T-cell (primary cell): Measurements from ENCODE around the gene MAEL. TPM values are rescaled to one million over a fixed set of nuclear protein-coding genes. Genes with fewer than 3 reads are reported as not detected.
A peak's percentile ranks its signal among the peaks of the same experiment; 100 is the strongest.

Experiments used
- ATAC-seq, 4 experiments: fragments of 200-7000 bp in 3 of 4; fragments of 150-1000 bp in 1 of 4; cut with Tn5 transposase; replicated peaks in 1 of 4; 1 replicate in 3 of 4; 2 replicates in 1 of 4; pipeline ENCODE4 v1.10.0; 2021; ENCODE audit warnings: moderate library complexity in 3 of 4, mild to moderate bottlenecking in 2 of 4, moderate number of reproducible peaks in 1 of 4
- CTCF ChIA-PET, 2 donors: fragments of 300-600 bp; sonication (Branson Sonifier 250); formaldehyde crosslinking; loops; one replicate each; lab custom pipeline; 2022; ENCODE audit warnings: antibody characterized with exemption in 2 of 2; lab: Charles Lee
- POLR2A ChIA-PET, 2 donors: fragments of 300-600 bp; sonication (Branson Sonifier 250); formaldehyde crosslinking; loops; one replicate each; lab custom pipeline; 2022; ENCODE audit warnings: antibody characterized with exemption in 2 of 2; lab: Charles Lee
- DNase-seq, 35 experiments: peaks; one replicate each; pipeline versions ENCODE4 v3.0.0 to v3.0.0-alpha.2; 2013 to 2023
- H3K27ac ChIP-seq: one replicate; pipeline ENCODE4 v1.5.1; 2013; ENCODE audit warnings: low read length
- H3K27me3 ChIP-seq, 2 experiments: replicated peaks in 1 of 2; 1 replicate in 1 of 2; 2 replicates in 1 of 2; pipeline versions ENCODE4 v1.6.1 to v1.7.0; 2013; ENCODE audit warnings: low read length in 1 of 2, mixed read lengths in 1 of 2; ENCODE audit not compliant: control insufficient read depth in 2 of 2, insufficient read depth in 2 of 2; ENCODE audit errors: extremely low read depth in 1 of 2
- H3K36me3 ChIP-seq, 2 donors: 1 replicate in 1 of 2; 2 replicates in 1 of 2; pipeline versions ENCODE4 v1.6.1 to v1.7.0; 2013; ENCODE audit warnings: low read length in 1 of 2; ENCODE audit not compliant: control insufficient read depth in 2 of 2, insufficient read depth in 1 of 2; ENCODE audit errors: extremely low read depth in 1 of 2
- H3K4me1 ChIP-seq, 2 experiments: 1 replicate in 1 of 2; 2 replicates in 1 of 2; pipeline versions ENCODE4 v1.6.1 to v1.7.0; 2013; ENCODE audit warnings: low read length in 2 of 2, mixed read lengths in 1 of 2; ENCODE audit not compliant: insufficient read depth in 2 of 2, control insufficient read depth in 1 of 2; ENCODE audit errors: extremely low read depth in 1 of 2
- H3K4me3 ChIP-seq, 2 donors: 1 replicate in 1 of 2; 2 replicates in 1 of 2; pipeline versions ENCODE4 v1.5.1 to v1.7.0; 2013; ENCODE audit warnings: mild to moderate bottlenecking in 2 of 2, low read length in 1 of 2, moderate library complexity in 1 of 2; ENCODE audit not compliant: control insufficient read depth in 1 of 2; ENCODE audit errors: extremely low read depth in 1 of 2
- H3K9me3 ChIP-seq: 2 replicates; pipeline ENCODE4 v1.7.0; 2013
- H3K27ac Mint-ChIP-seq, 2 donors: one replicate each; pipeline ENCODE4 v1.8.0; 2020 to 2021; ENCODE audit warnings: mild to moderate bottlenecking in 2 of 2, mixed read lengths in 2 of 2
- H3K27me3 Mint-ChIP-seq, 2 donors: one replicate each; pipeline ENCODE4 v1.8.0; 2021 to 2022; ENCODE audit warnings: mixed read lengths in 2 of 2
- H3K36me3 Mint-ChIP-seq: one replicate; pipeline ENCODE4 v1.8.0; 2021; ENCODE audit warnings: mixed read lengths
- H3K4me1 Mint-ChIP-seq, 3 donors: one replicate each; pipeline ENCODE4 v1.8.0; 2020 to 2022; ENCODE audit warnings: mixed read lengths in 3 of 3, mild to moderate bottlenecking in 1 of 3
- H3K4me3 Mint-ChIP-seq, 3 donors: one replicate each; pipeline ENCODE4 v1.8.0; 2020 to 2022; ENCODE audit warnings: mild to moderate bottlenecking in 3 of 3, mixed read lengths in 3 of 3, moderate library complexity in 3 of 3
- H3K9me3 Mint-ChIP-seq, 3 donors: one replicate each; pipeline ENCODE4 v1.8.0; 2020 to 2022; ENCODE audit warnings: mixed read lengths in 3 of 3
- WGBS: methylation state at CpG from one replicate; pipeline ENCODE4 v1.1.5; 2013; ENCODE audit warnings: missing lambda C conversion rate; ENCODE audit not compliant: insufficient coverage; 5-methylcytosine and 5-hydroxymethylcytosine counted together
- total RNA-seq, 35 experiments: library from RNA in 6 of 35; stranded (reverse) in 6 of 35; fragments of 120-200 nt in 1 of 35; gene quantifications; one replicate each; pipeline versions ENCODE4 v1.2.1 to v1.2.4 and lab custom pipeline; 2013 to 2026

Gene MAEL
- total RNA-seq = not detected
- total RNA-seq (2013) = not detected
- 0 to 0.15 (median 0) reads per million in 29 experiments for total RNA-seq (lab: John Stamatoyannopoulos, UW)

GRCh38 chr1:166988974-166989515 is at the start of gene MAEL:
TSS of gene MAEL (plus strand) at chr1:166989280. CDS start at chr1:166989353, 73 bp downstream.
- Mint-ChIP-seq H3K27ac (no peak within 1 kb of the TSS), H3K4me1 (no peaks in the 10 kb centered on the region), H3K36me3 (no peaks in the 10 kb centered on the region), H3K4me3 (no peak within 1 kb of the TSS), H3K9me3 (peaks cover 0 to 3% (median 0%) of the 10 kb centered on the region in 3 donors), H3K27me3 (peaks cover 6 to 21% of the 10 kb centered on the region in 2 donors)
- no peaks in the 10 kb centered on the region for H3K9me3 ChIP-seq
- 95% methylated on average over 43 of the region's 45 CpGs for WGBS
- ChIA-PET CTCF (interaction anchor here in 1 of 2 donors (0.5 kb wide), 1 partner anchor 286 kb away, joined by 4 read pairs; no protein-coding TSS in a partner anchor), POLR2A (no interaction called here)
- DNase-seq = no peak
- H3K36me3 ChIP-seq = no peaks in the 10 kb centered on the region
- H3K27ac ChIP-seq = no peak within 1 kb of the TSS
- H3K4me1 ChIP-seq = no peaks in the 10 kb centered on the region
- peaks cover 0 to 5% of the 10 kb centered on the region in 2 experiments for H3K27me3 ChIP-seq
- no peak for ATAC-seq
- H3K4me3 ChIP-seq = no peak within 1 kb of the TSS

- 86% methylated on average over 2 of the region's 5 CpGs for WGBS
- POLR2A ChIA-PET = interaction anchor here in 1 of 2 donors (0.7 kb wide), 1 partner anchor 612 kb away, joined by 4 read pairs; no protein-coding TSS in a partner anchor
Observed at GRCh38 chr1:166939741-166940375, 49.2 kb upstream of the MAEL start.

GRCh38 chr1:166944186-166944967 is 44.7 kb upstream of the MAEL start:
- Mint-ChIP-seq H3K9me3 (no peaks in the 10 kb centered on the region), H3K4me1 (peaks cover 27 to 34% (median 30%) of the 10 kb centered on the region in 3 donors), H3K36me3 (no peaks in the 10 kb centered on the region), H3K27me3 (peaks cover 16 to 22% of the 10 kb centered on the region in 2 donors), H3K27ac (no peak overlapping the region), H3K4me3 (peak overlapping the region in 1 of 3 donors; percentile 22)
- ATAC-seq (peak; percentile 54 to 92 (median 64)), DNase-seq (peak in 2 of 35 experiments; percentile 4 to 24)
- no peak overlapping the region for H3K27ac ChIP-seq
- peaks cover 0 to 14% of the 10 kb centered on the region in 2 experiments for H3K27me3 ChIP-seq
- H3K4me1 ChIP-seq = peaks cover 11 to 25% of the 10 kb centered on the region in 2 experiments
- no peaks in the 10 kb centered on the region for H3K36me3 ChIP-seq
- ChIA-PET POLR2A (no interaction called here), CTCF (no interaction called here)
- H3K4me3 ChIP-seq = no peak overlapping the region
- H3K9me3 ChIP-seq = no peaks in the 10 kb centered on the region
- WGBS = 19% methylated on average over 3 of the region's 5 CpGs

More at GRCh38 chr1:166939741-166940375, 49.2 kb upstream of the MAEL start:
- H3K9me3 ChIP-seq = no peaks in the 10 kb centered on the region
- Mint-ChIP-seq H3K4me1 (peaks cover 10 to 13% (median 13%) of the 10 kb centered on the region in 3 donors), H3K9me3 (no peaks in the 10 kb centered on the region), H3K36me3 (no peaks in the 10 kb centered on the region), H3K27ac (no peak overlapping the region), H3K4me3 (no peak overlapping the region), H3K27me3 (peaks cover 6 to 7% of the 10 kb centered on the region in 2 donors)
- H3K27ac ChIP-seq = no peak overlapping the region
- no peaks in the 10 kb centered on the region for H3K36me3 ChIP-seq
- DNase-seq = no peak
- no peak overlapping the region for H3K4me3 ChIP-seq
- no peak for ATAC-seq
- H3K4me1 ChIP-seq = peaks cover 3 to 15% of the 10 kb centered on the region in 2 experiments
- CTCF ChIA-PET = no interaction called here
- H3K27me3 ChIP-seq = peaks cover 0 to 3% of the 10 kb centered on the region in 2 experiments

GRCh38 chr1:166947398-166948043 is 41.6 kb upstream of the MAEL start:
- 21% methylated on average over 31 of the region's 44 CpGs for WGBS
- DNase-seq (peak in 14 of 35 experiments; percentile 0 to 26 (median 1)), ATAC-seq (peak in 1 of 4 experiments; percentile 29)
- H3K9me3 Mint-ChIP-seq = no peaks in the 10 kb centered on the region
- peak overlapping the region in 1 of 2 donors; percentile 33 for H3K4me3 ChIP-seq
- H3K4me3 Mint-ChIP-seq = peak overlapping the region in 2 of 3 donors; percentile 17 to 55
- H3K4me1 ChIP-seq = peaks cover 11 to 24% of the 10 kb centered on the region in 2 experiments
- H3K27me3 ChIP-seq = peaks cover 0 to 17% of the 10 kb centered on the region in 2 experiments
- peaks cover 27 to 34% (median 30%) of the 10 kb centered on the region in 3 donors for H3K4me1 Mint-ChIP-seq
- H3K27me3 Mint-ChIP-seq = peaks cover 16 to 33% of the 10 kb centered on the region in 2 donors
- no peaks in the 10 kb centered on the region for H3K36me3 ChIP-seq
- CTCF ChIA-PET = no interaction called here
- no peak overlapping the region for H3K27ac ChIP-seq
- H3K9me3 ChIP-seq = no peaks in the 10 kb centered on the region
- no peak overlapping the region for H3K27ac Mint-ChIP-seq
- no peaks in the 10 kb centered on the region for H3K36me3 Mint-ChIP-seq
- POLR2A ChIA-PET = no interaction called here

GRCh38 chr1:166948856-166949350 is 40.2 kb upstream of the MAEL start:
- Histone ChIP-seq H3K4me3 (no peak overlapping the region), H3K4me1 (peaks cover 11 to 20% of the 10 kb centered on the region in 2 experiments), H3K27me3 (peaks cover 0 to 17% of the 10 kb centered on the region in 2 experiments), H3K27ac (no peak overlapping the region), H3K36me3 (no peaks in the 10 kb centered on the region), H3K9me3 (no peaks in the 10 kb centered on the region)
- H3K4me3 Mint-ChIP-seq = no peak overlapping the region
- DNase-seq = no peak
- H3K4me1 Mint-ChIP-seq = peaks cover 23 to 31% (median 28%) of the 10 kb centered on the region in 3 donors
- H3K36me3 Mint-ChIP-seq = no peaks in the 10 kb centered on the region
- H3K27me3 Mint-ChIP-seq = peaks cover 16 to 33% of the 10 kb centered on the region in 2 donors
- CTCF ChIA-PET = no interaction called here
- POLR2A ChIA-PET = no interaction called here
- WGBS = no CpG with 5 or more reads among the region's 2 CpGs
- no peak for ATAC-seq
- no peak overlapping the region for H3K27ac Mint-ChIP-seq
- no peaks in the 10 kb centered on the region for H3K9me3 Mint-ChIP-seq
